ENCODE results near the gene CRY2. TPM values are rescaled to one million over a fixed set of nuclear protein-coding genes. Genes with fewer than 3 reads are reported as not detected.

CRY2 gene
- total and polyA plus RNA-seq, 2 of the 13 experiments (the other 11 are each of a cell fraction or from before 2014, with no cell fraction given) = 10.1 to 12.2 TPM

DNA sequence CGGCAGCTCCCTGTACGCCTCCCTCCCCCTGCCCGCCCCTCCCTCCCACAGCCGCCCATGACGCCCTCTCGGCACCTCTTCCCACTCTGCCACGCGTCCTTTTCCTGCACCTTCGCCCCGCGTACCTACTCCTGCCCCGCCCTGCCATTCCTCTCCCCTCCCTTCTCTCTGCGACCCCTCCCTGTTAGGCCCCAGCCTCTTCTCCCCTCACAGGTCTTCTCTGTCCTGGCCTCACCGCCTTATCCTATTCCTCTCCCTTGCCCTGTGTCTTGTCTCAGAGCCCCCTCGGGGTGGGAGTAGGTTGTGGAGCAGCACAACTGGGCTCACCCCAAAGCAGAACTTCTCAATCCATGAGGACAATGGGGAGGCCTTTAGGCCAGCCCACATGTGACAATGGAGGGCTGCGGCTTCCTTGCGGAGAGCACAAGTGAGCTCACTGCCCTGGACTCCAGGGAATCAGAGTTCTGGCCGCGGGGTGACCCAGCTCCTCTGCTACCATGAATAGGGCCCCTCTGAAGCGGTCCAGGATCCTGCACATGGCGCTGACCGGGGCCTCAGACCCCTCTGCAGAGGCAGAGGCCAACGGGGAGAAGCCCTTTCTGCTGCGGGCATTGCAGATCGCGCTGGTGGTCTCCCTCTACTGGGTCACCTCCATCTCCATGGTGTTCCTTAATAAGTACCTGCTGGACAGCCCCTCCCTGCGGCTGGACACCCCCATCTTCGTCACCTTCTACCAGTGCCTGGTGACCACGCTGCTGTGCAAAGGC is 41.8 kb upstream of the CRY2 start (continued):
- TF ChIP-seq ZBTB4 (CRISPR knock-in tag; IDR thresholded peaks at IDR 0.05; ENCODE audit: borderline replicate concordance) (0 out of 2 replicates have a peak, but pooled peaks have one; percentile 40), PCBP1 (IDR thresholded peaks at IDR 0.05; ENCODE audit: borderline replicate concordance, low read depth, low read length) (no peak), ZFP41 (CRISPR knock-in tag; IDR thresholded peaks at IDR 0.05; ENCODE audit: borderline replicate concordance) (no peak), ZNF563 (CRISPR knock-in tag; IDR thresholded peaks at IDR 0.05) (peak; percentile 81), CREB1 (IDR thresholded peaks at IDR 0.05) (no peak), CREB1 (CRISPR knock-in tag; IDR thresholded peaks at IDR 0.05) (no peak), PHF5A (CRISPR knock-in tag; IDR thresholded peaks at IDR 0.05; ENCODE audit: low read depth, unreplicated experiment) (no peak), ZNF619 (CRISPR knock-in tag; IDR thresholded peaks at IDR 0.05) (0 out of 2 replicates have a peak, but pooled peaks have one; percentile 36), ZBTB7A (CRISPR knock-in tag; IDR thresholded peaks at IDR 0.05) (0 out of 2 replicates have a peak, but pooled peaks have one; percentile 45), IRF2 (CRISPR knock-in tag; IDR thresholded peaks at IDR 0.05) (no peak), ASH2L (IDR thresholded peaks at IDR 0.05; ENCODE audit: insufficient read length, low read depth, low read length) (no peak), RAD21 (CRISPR knock-in tag; IDR thresholded peaks at IDR 0.05) (0 out of 2 replicates have a peak, but pooled peaks have one; percentile 10), ZNF274 (CRISPR knock-in tag; IDR thresholded peaks at IDR 0.05) (0 out of 2 replicates have a peak, but pooled peaks have one; percentile 49), ZNF713 (CRISPR knock-in tag; IDR thresholded peaks at IDR 0.05) (no peak), RNF2 (conservative IDR thresholded peaks at IDR 0.05; ENCODE audit: low read depth) (0 out of 2 replicates have a peak, but pooled peaks have one; percentile 59), PHF8 (CRISPR knock-in tag; IDR thresholded peaks at IDR 0.05) (peak; percentile 39; the same call in 1 of the 2 replicates), ZMYM3 (CRISPR knock-in tag; IDR thresholded peaks at IDR 0.05) (no peak; the same call in 1 of the 2 replicates), ZNF34 (CRISPR knock-in tag; IDR thresholded peaks at IDR 0.05; ENCODE audit: borderline replicate concordance) (no peak), POLR2G (IDR thresholded peaks at IDR 0.05; ENCODE audit: low read depth, low read length) (0 out of 2 replicates have a peak, but pooled peaks have one; percentile 26), ZNF431 (CRISPR knock-in tag; IDR thresholded peaks at IDR 0.05; ENCODE audit: borderline replicate concordance, low read depth) (no peak), ZNF367 (CRISPR knock-in tag; IDR thresholded peaks at IDR 0.05; ENCODE audit: borderline replicate concordance) (no peak), HOXA9 (CRISPR knock-in tag; IDR thresholded peaks at IDR 0.05; ENCODE audit: borderline replicate concordance) (0 out of 2 replicates have a peak, but pooled peaks have one; percentile 43), NCOA2 (CRISPR knock-in tag; IDR thresholded peaks at IDR 0.05) (no peak)
- TF ChIP-seq, protein P1, sequence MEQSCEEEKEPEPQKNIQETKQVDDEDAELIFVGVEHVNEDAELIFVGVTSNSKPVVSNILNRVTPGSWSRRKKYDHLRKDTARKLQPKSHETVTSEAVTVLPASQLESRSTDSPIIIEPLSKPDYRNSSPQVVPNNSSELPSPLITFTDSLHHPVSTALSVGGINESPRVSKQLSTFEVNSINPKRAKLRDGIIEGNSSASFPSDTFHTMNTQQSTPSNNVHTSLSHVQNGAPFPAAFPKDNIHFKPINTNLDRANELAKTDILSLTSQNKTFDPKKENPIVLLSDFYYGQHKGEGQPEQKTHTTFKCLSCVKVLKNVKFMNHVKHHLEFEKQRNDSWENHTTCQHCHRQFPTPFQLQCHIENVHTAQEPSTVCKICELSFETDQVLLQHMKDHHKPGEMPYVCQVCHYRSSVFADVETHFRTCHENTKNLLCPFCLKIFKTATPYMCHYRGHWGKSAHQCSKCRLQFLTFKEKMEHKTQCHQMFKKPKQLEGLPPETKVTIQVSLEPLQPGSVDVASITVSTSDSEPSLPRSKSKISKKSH (CRISPR knock-in tag; IDR thresholded peaks at IDR 0.05; ENCODE audit: borderline replicate concordance) = peak; percentile 69; the same call in 1 of the 2 replicates

Data from HepG2 (cell line).